HEK293 (cell line): ENCODE data around the gene CRYBB3.

Experiments used
- CTCF ChIA-PET: fragments of 350-600 bp; formaldehyde crosslinking; extraction: SDS; loops from one replicate; lab custom pipeline; 2021; ENCODE audit warnings: antibody characterized with exemption; lab: Yijun Ruan, JAX
- POLR2A ChIA-PET: fragments of 300-600 bp; formaldehyde crosslinking; extraction: SDS; loops from one replicate; lab custom pipeline; 2020; ENCODE audit warnings: antibody characterized with exemption, inconsistent platforms; lab: Yijun Ruan, JAX
- H3K27ac ChIP-seq: fragments of 200-500 bp; sonication (Bioruptor generic); 2 replicates; pipeline ENCODE4 v1.5.1; 2014; ENCODE audit warnings: low read depth, low read length, control low read depth, inconsistent platforms; ENCODE audit errors: extremely low read depth
- H3K36me3 ChIP-seq, 2 experiments: fragments of 200-500 bp in 1 of 2; sonication (Bioruptor generic) in 1 of 2; 1 replicate in 1 of 2; 2 replicates in 1 of 2; pipeline ENCODE4 v1.5.1; 2014 to 2017; ENCODE audit warnings: inconsistent platforms in 2 of 2, low read length in 2 of 2; ENCODE audit not compliant: control insufficient read depth in 2 of 2, insufficient read depth in 1 of 2
- H3K4me1 ChIP-seq: fragments of 200-500 bp; sonication (Bioruptor generic); 2 replicates; pipeline ENCODE4 v1.5.1; 2014; ENCODE audit warnings: mild to moderate bottlenecking, low read length, inconsistent platforms; ENCODE audit not compliant: control insufficient read depth, insufficient read depth
- H3K4me3 ChIP-seq: 2 replicates; pipeline ENCODE4 v1.5.1; 2011; ENCODE audit warnings: low read depth, mild to moderate bottlenecking, control low read depth, low read length, moderate library complexity
- H3K9me3 ChIP-seq: fragments of 200-500 bp; sonication (Bioruptor generic); 2 replicates; pipeline ENCODE4 v1.5.1; 2014; ENCODE audit warnings: low read depth, low read length, inconsistent platforms; ENCODE audit not compliant: control insufficient read depth, insufficient read depth
- EGR2 ChIP-seq: fragments of 450-650 bp; formaldehyde crosslinking; IDR thresholded peaks from 2 replicates; pipeline ENCODE4 v1.5.1; 2016; ENCODE audit warnings: low read depth, missing biosample characterization, missing genetic modification characterization
- GLI4 ChIP-seq: fragments of 450-650 bp; formaldehyde crosslinking; IDR thresholded peaks from 2 replicates; pipeline ENCODE4 v1.5.1; 2016; ENCODE audit warnings: missing biosample characterization, missing genetic modification characterization
- KLF9 ChIP-seq: fragments of 450-650 bp; formaldehyde crosslinking; IDR thresholded peaks from 2 replicates; pipeline ENCODE4 v1.5.1; 2016; ENCODE audit warnings: missing biosample characterization, missing genetic modification characterization, low read depth
- SALL2 ChIP-seq: fragments of 450-650 bp; formaldehyde crosslinking; IDR thresholded peaks from 2 replicates; pipeline ENCODE4 v1.5.0; 2017; ENCODE audit warnings: missing biosample characterization, mild to moderate bottlenecking, missing genetic modification characterization, borderline replicate concordance
- SCRT1 ChIP-seq: fragments of 450-650 bp; formaldehyde crosslinking; IDR thresholded peaks from 2 replicates; pipeline ENCODE4 v1.5.1; 2016; ENCODE audit warnings: missing biosample characterization, missing genetic modification characterization, borderline replicate concordance
- SCRT2 ChIP-seq: fragments of 450-650 bp; formaldehyde crosslinking; IDR thresholded peaks from 2 replicates; pipeline ENCODE4 v1.5.1; 2016; ENCODE audit warnings: missing biosample characterization, missing genetic modification characterization
- WT1 ChIP-seq: fragments of 450-650 bp; formaldehyde crosslinking; IDR thresholded peaks from 2 replicates; pipeline ENCODE4 v1.5.1; 2016; ENCODE audit warnings: missing biosample characterization, missing genetic modification characterization
- YY2 ChIP-seq: fragments of 450-650 bp; formaldehyde crosslinking; IDR thresholded peaks from 2 replicates; pipeline ENCODE4 v1.5.1; 2016; ENCODE audit warnings: missing biosample characterization, missing genetic modification characterization
- ZBTB17 ChIP-seq: fragments of 450-650 bp; formaldehyde crosslinking; IDR thresholded peaks from 2 replicates; pipeline ENCODE4 v1.5.1; 2016; ENCODE audit warnings: missing biosample characterization, missing genetic modification characterization
- ZNF146 ChIP-seq: fragments of 450-650 bp; formaldehyde crosslinking; IDR thresholded peaks from 2 replicates; pipeline ENCODE4 v1.5.1; 2016; ENCODE audit warnings: missing biosample characterization, missing genetic modification characterization
- ZNF2 ChIP-seq: fragments of 450-650 bp; formaldehyde crosslinking; IDR thresholded peaks from 2 replicates; pipeline ENCODE4 v1.5.1; 2016; ENCODE audit warnings: missing biosample characterization, missing genetic modification characterization
- ZNF202 ChIP-seq: fragments of 450-650 bp; formaldehyde crosslinking; IDR thresholded peaks from 2 replicates; pipeline ENCODE4 v1.5.1; 2016; ENCODE audit warnings: missing biosample characterization, missing genetic modification characterization, borderline replicate concordance
- ZNF223 ChIP-seq: fragments of 450-650 bp; formaldehyde crosslinking; IDR thresholded peaks from 2 replicates; pipeline ENCODE4 v1.5.1; 2016; ENCODE audit warnings: missing biosample characterization, missing genetic modification characterization
- ZNF37A ChIP-seq: fragments of 450-650 bp; IDR thresholded peaks from 2 replicates; pipeline ENCODE4 v1.5.1; 2018; ENCODE audit warnings: missing biosample characterization, missing genetic modification characterization
- ZNF433 ChIP-seq: fragments of 450-650 bp; formaldehyde crosslinking; IDR thresholded peaks from 2 replicates; pipeline ENCODE4 v1.5.1; 2016; ENCODE audit warnings: missing biosample characterization, missing genetic modification characterization, low read depth
- ZNF596 ChIP-seq: fragments of 450-650 bp; IDR thresholded peaks from 2 replicates; pipeline ENCODE4 v1.5.0; 2018; ENCODE audit warnings: missing biosample characterization, mild to moderate bottlenecking, missing genetic modification characterization, moderate library complexity
- ZNF621 ChIP-seq: fragments of 450-650 bp; formaldehyde crosslinking; IDR thresholded peaks from 2 replicates; pipeline ENCODE4 v1.5.1; 2017; ENCODE audit warnings: missing biosample characterization, missing genetic modification characterization
- ZNF623 ChIP-seq: fragments of 450-650 bp; formaldehyde crosslinking; IDR thresholded peaks from 2 replicates; pipeline ENCODE4 v1.5.1; 2016; ENCODE audit warnings: missing biosample characterization, missing genetic modification characterization
- ZNF677 ChIP-seq: fragments of 450-650 bp; IDR thresholded peaks from 2 replicates; pipeline ENCODE4 v1.5.0; 2018; ENCODE audit warnings: missing biosample characterization, mild to moderate bottlenecking, missing genetic modification characterization, moderate library complexity
- ZNF707 ChIP-seq: fragments of 450-650 bp; formaldehyde crosslinking; IDR thresholded peaks from 2 replicates; pipeline ENCODE4 v1.5.1; 2016; ENCODE audit warnings: missing biosample characterization, missing genetic modification characterization
- ZNF830 ChIP-seq: fragments of 450-650 bp; IDR thresholded peaks from 2 replicates; pipeline ENCODE4 v1.5.0; 2018; ENCODE audit warnings: missing biosample characterization, missing genetic modification characterization, low read depth, mild to moderate bottlenecking, moderate library complexity
- ZSCAN30 ChIP-seq: fragments of 450-650 bp; IDR thresholded peaks from 2 replicates; pipeline ENCODE4 v1.5.1; 2018; ENCODE audit warnings: missing biosample characterization, mild to moderate bottlenecking, missing genetic modification characterization, moderate library complexity
- TF ChIP-seq, protein P1 (sequence below): fragments of 450-650 bp; formaldehyde crosslinking; IDR thresholded peaks from 2 replicates; pipeline ENCODE4 v1.5.1; 2016; ENCODE audit warnings: missing biosample characterization, missing genetic modification characterization
- TF ChIP-seq, protein P2 (sequence below): fragments of 450-650 bp; IDR thresholded peaks from 2 replicates; pipeline ENCODE4 v1.5.1; 2018; ENCODE audit warnings: missing biosample characterization, missing genetic modification characterization
- TF ChIP-seq, protein P3 (sequence below): fragments of 450-650 bp; formaldehyde crosslinking; conservative IDR thresholded peaks from 2 replicates; pipeline ENCODE4 v1.5.1; 2016; ENCODE audit warnings: low read depth, missing biosample characterization, missing genetic modification characterization
- TF ChIP-seq, protein P4 (sequence below): fragments of 450-650 bp; formaldehyde crosslinking; IDR thresholded peaks from 2 replicates; pipeline ENCODE4 v1.5.1; 2017; ENCODE audit warnings: missing biosample characterization, missing genetic modification characterization
- TF ChIP-seq, protein P5 (sequence below): fragments of 450-650 bp; formaldehyde crosslinking; IDR thresholded peaks from 2 replicates; pipeline ENCODE4 v1.5.1; 2016; ENCODE audit warnings: missing biosample characterization, missing genetic modification characterization, borderline replicate concordance

CRYBB3 gene

DNA sequence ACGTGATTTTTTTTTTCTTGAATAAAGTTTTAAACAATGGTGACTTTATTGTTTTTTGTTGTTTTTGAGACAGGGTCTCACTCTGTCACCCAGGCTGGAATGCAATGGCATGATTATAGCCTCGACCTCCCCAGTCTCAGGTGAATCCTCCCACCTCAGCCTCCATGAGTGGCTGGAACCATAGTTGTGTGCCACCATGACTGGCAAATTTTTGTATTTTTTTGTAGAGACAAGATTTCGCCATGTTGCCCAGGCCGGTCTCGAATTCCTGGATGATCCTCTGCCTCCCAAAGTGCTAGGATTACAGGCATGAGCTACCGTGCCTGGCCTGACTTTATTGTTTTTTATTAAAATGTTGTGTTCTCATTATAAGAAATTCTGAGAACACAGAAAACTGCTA lies 12.2 kb upstream of the CRYBB3 start:
- Histone ChIP-seq H3K27ac (no peak overlapping the region), H3K4me1 (no peaks in the 10 kb centered on the region), H3K9me3 (no peaks in the 10 kb centered on the region), H3K36me3 (peaks cover 0 to 42% of the 10 kb centered on the region in 2 experiments; a peak in 2 of 3 replicates), H3K4me3 (no peak overlapping the region)
- TF ChIP-seq SALL2 (tag by site-specific recombination) (no peak), ZNF202 (tag by site-specific recombination) (no peak), YY2 (tag by site-specific recombination) (no peak), WT1 (tag by site-specific recombination) (no peak), ZNF2 (tag by site-specific recombination) (no peak), SCRT2 (no peak), ZNF707 (tag by site-specific recombination) (no peak), EGR2 (tag by site-specific recombination) (no peak), ZBTB17 (no peak), ZNF677 (tag by site-specific recombination) (no peak), ZNF37A (no peak), GLI4 (tag by site-specific recombination) (no peak), ZNF621 (no peak)
- TF ChIP-seq, protein P1, sequence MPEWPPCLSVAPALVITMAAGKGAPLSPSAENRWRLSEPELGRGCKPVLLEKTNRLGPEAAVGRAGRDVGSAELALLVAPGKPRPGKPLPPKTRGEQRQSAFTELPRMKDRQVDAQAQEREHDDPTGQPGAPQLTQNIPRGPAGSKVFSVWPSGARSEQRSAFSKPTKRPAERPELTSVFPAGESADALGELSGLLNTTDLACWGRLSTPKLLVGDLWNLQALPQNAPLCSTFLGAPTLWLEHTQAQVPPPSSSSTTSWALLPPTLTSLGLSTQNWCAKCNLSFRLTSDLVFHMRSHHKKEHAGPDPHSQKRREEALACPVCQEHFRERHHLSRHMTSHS: no peak
- TF ChIP-seq, protein P2, sequence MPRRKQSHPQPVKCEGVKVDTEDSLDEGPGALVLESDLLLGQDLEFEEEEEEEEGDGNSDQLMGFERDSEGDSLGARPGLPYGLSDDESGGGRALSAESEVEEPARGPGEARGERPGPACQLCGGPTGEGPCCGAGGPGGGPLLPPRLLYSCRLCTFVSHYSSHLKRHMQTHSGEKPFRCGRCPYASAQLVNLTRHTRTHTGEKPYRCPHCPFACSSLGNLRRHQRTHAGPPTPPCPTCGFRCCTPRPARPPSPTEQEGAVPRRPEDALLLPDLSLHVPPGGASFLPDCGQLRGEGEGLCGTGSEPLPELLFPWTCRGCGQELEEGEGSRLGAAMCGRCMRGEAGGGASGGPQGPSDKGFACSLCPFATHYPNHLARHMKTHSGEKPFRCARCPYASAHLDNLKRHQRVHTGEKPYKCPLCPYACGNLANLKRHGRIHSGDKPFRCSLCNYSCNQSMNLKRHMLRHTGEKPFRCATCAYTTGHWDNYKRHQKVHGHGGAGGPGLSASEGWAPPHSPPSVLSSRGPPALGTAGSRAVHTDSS (tag by site-specific recombination): no peak
- TF ChIP-seq, protein P3, sequence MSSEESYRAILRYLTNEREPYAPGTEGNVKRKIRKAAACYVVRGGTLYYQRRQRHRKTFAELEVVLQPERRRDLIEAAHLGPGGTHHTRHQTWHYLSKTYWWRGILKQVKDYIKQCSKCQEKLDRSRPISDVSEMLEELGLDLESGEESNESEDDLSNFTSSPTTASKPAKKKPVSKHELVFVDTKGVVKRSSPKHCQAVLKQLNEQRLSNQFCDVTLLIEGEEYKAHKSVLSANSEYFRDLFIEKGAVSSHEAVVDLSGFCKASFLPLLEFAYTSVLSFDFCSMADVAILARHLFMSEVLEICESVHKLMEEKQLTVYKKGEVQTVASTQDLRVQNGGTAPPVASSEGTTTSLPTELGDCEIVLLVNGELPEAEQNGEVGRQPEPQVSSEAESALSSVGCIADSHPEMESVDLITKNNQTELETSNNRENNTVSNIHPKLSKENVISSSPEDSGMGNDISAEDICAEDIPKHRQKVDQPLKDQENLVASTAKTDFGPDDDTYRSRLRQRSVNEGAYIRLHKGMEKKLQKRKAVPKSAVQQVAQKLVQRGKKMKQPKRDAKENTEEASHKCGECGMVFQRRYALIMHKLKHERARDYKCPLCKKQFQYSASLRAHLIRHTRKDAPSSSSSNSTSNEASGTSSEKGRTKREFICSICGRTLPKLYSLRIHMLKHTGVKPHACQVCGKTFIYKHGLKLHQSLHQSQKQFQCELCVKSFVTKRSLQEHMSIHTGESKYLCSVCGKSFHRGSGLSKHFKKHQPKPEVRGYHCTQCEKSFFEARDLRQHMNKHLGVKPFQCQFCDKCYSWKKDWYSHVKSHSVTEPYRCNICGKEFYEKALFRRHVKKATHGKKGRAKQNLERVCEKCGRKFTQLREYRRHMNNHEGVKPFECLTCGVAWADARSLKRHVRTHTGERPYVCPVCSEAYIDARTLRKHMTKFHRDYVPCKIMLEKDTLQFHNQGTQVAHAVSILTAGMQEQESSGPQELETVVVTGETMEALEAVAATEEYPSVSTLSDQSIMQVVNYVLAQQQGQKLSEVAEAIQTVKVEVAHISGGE (tag by site-specific recombination): no peak
- TF ChIP-seq, protein P4, sequence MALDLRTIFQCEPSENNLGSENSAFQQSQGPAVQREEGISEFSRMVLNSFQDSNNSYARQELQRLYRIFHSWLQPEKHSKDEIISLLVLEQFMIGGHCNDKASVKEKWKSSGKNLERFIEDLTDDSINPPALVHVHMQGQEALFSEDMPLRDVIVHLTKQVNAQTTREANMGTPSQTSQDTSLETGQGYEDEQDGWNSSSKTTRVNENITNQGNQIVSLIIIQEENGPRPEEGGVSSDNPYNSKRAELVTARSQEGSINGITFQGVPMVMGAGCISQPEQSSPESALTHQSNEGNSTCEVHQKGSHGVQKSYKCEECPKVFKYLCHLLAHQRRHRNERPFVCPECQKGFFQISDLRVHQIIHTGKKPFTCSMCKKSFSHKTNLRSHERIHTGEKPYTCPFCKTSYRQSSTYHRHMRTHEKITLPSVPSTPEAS (tag by site-specific recombination): no peak
- POLR2A ChIA-PET: no interaction called here
- CTCF ChIA-PET: interaction anchor here (0.9 to 4.7 kb wide), 4 partner anchors 11 to 251 kb away, joined by 3 to 36 read pairs (median 4); no protein-coding TSS in a partner anchor

DNA sequence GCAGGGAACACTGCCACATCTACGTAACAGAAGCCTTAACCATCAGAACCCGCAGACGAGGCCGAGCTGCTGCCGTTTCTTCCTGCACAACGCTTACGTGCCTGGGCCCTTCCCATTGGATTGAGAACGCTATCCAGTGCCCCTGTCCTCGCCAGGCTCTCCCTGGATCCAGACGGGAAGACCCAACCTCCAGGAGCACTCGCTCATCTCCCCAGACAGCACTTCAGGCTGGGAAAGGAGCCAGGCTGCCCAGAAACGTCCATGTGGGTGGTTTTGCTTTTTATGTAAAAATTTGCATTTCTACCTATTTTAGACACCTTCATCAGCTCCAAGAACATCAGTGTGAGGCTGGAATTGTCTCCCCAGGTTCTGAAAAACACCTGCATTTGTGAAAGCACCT lies 7.3 kb upstream of the CRYBB3 start:
- Histone ChIP-seq H3K9me3 (no peaks in the 10 kb centered on the region), H3K4me1 (no peaks in the 10 kb centered on the region), H3K27ac (no peak overlapping the region), H3K4me3 (no peak overlapping the region), H3K36me3 (peaks cover 4 to 38% of the 10 kb centered on the region in 2 experiments; a peak in 2 of 3 replicates)
- POLR2A ChIA-PET: no interaction called here
- CTCF ChIA-PET: interaction anchor here (1.6 kb wide), 1 partner anchor 10 kb away, joined by 10 read pairs; no protein-coding TSS in a partner anchor
- no peak for TF ChIP-seq KLF9 (tag by site-specific recombination)
- TF ChIP-seq ZNF596 (tag by site-specific recombination): no peak
- TF ChIP-seq ZNF830 (tag by site-specific recombination): no peak
- no peak for TF ChIP-seq ZNF223 (tag by site-specific recombination)
- no peak for TF ChIP-seq ZNF433 (tag by site-specific recombination)
- no peak for TF ChIP-seq SCRT2
- TF ChIP-seq ZNF146 (tag by site-specific recombination): no peak
- TF ChIP-seq SCRT1 (tag by site-specific recombination): no peak
- TF ChIP-seq ZSCAN30: no peak
- TF ChIP-seq ZNF623 (tag by site-specific recombination): no peak
- TF ChIP-seq, protein P5, sequence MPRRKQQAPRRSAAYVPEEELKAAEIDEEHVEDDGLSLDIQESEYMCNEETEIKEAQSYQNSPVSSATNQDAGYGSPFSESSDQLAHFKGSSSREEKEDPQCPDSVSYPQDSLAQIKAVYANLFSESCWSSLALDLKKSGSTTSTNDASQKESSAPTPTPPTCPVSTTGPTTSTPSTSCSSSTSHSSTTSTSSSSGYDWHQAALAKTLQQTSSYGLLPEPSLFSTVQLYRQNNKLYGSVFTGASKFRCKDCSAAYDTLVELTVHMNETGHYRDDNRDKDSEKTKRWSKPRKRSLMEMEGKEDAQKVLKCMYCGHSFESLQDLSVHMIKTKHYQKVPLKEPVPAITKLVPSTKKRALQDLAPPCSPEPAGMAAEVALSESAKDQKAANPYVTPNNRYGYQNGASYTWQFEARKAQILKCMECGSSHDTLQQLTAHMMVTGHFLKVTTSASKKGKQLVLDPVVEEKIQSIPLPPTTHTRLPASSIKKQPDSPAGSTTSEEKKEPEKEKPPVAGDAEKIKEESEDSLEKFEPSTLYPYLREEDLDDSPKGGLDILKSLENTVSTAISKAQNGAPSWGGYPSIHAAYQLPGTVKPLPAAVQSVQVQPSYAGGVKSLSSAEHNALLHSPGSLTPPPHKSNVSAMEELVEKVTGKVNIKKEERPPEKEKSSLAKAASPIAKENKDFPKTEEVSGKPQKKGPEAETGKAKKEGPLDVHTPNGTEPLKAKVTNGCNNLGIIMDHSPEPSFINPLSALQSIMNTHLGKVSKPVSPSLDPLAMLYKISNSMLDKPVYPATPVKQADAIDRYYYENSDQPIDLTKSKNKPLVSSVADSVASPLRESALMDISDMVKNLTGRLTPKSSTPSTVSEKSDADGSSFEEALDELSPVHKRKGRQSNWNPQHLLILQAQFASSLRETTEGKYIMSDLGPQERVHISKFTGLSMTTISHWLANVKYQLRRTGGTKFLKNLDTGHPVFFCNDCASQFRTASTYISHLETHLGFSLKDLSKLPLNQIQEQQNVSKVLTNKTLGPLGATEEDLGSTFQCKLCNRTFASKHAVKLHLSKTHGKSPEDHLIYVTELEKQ (tag by site-specific recombination): no peak
- no peak for TF ChIP-seq ZNF621
